GM18505 (cell line): ENCODE measurements around the gene SLC9A3.

Experiments
- ATAC-seq: cut with Tn5 transposase; IDR thresholded peaks from one replicate; pipeline ENCODE4 v1.9.1; 2021; ENCODE audit not compliant: unreplicated experiment
- POLR2A ChIP-seq: IDR thresholded peaks from 4 replicates; pipeline ENCODE4 v1.6.1; 2011; ENCODE audit warnings: borderline replicate concordance; ENCODE audit not compliant: insufficient read depth, insufficient read length; ENCODE audit errors: extremely low read depth

SLC9A3 gene

DNA sequence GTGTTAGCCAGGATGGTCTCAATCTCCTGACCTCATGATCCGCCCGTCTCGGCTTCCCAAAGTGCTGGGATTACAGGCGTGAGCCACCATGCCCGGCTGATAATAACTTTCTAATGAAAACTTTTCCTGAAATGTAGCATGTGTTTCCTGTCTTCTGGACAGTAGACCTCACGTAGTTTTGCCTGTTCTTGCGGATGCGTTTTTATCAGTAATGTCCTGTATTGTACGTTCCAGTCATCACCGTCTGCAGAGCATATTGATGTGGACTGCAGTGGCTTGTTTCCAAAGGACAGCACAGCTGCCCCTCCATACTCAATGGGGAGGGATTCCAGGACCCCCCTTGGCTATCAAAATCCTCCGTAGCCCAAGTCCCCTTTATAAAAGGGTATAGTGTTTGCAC lies 68.4 kb downstream of the SLC9A3 start:
- TF ChIP-seq POLR2A, result no peak
- no peak for ATAC-seq

DNA sequence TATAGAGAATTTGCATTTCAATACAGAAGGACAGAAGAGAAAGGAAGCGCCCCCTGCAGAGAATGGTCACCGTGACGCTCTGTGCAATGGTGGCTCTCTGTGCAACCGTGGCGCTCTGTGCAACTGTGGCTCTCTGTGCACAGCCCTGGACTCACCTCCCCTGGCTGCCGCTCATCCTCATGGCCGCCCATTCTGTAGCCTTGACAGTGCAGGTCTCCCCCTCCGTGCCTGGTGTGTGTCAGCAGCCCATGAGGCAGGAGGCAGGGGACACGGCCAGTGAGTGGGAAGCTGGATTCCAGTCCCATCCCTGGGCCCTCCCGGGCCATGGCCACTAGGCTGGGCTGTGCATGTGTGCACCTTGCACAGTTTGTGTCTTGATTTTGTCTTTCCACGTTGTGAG lies 69.3 kb downstream of the SLC9A3 start:
- no peak for TF ChIP-seq POLR2A
- no peak for ATAC-seq

DNA sequence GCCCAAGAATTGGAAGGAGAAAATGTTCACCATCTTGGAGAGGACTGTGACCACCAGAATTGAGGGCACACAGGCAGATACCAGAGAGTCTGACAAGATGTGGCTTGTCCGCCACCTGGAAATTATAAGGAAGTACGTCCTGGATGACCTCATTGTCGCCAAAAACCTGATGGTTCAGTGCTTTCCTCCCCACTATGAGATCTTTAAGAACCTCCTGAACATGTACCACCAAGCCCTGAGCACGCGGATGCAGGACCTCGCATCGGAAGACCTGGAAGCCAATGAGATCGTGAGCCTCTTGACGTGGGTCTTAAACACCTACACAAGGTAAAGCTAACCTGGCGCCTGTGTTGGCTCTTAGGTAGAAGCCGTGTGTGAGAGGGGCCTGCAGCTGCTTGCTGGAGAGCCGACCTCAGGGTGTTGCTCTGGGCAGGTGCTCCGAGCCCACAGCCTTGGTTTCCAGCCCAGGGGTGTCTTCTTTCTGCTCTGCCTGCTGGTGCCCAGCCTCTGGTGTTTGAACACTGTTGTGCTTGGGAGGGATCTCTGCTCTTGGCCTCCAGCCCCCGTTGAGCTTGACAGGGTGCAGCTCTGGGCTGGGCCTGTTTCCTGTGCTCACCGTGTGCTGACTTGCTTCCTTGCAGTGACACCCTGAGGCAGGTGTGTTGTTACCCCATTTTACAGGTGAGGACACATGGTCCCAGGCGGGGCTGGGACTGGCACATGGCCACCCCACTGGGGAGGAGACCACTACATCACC lies 70.3 kb downstream of the SLC9A3 start:
- no peak for TF ChIP-seq POLR2A
- no peak for ATAC-seq

DNA sequence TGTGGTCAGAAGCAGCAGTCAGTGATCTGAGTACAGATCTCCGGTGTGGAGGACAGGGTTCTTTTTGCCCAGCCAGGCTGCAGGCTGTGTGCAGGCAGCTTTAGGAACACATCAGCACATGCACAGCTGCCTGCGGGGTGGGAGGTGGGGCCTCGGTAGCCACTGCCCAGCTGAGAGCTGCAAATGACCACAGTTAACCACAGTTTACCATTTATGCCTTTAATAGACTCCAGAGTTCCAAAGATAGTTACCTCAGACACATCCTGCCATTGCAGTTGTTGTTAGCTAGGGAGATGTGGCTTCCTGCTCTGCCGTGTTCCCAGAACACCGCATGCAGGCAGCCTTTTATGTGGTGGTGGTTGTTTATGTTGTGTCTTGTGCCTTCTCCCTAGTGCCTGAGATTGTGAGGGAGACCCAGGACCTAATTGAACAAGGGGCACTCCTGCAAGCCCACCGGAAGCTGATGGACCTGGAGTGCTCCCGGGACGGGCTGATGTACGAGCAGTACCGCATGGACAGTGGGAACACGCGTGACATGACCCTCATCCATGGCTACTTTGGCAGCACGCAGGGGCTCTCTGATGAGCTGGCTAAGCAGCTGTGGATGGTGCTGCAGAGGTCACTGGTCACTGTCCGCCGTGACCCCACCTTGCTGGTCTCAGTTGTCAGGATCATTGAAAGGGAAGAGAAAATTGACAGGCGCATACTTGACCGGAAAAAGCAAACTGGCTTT lies 71.1 kb downstream of the SLC9A3 start:
- no peak for TF ChIP-seq POLR2A
- ATAC-seq, result no peak

DNA sequence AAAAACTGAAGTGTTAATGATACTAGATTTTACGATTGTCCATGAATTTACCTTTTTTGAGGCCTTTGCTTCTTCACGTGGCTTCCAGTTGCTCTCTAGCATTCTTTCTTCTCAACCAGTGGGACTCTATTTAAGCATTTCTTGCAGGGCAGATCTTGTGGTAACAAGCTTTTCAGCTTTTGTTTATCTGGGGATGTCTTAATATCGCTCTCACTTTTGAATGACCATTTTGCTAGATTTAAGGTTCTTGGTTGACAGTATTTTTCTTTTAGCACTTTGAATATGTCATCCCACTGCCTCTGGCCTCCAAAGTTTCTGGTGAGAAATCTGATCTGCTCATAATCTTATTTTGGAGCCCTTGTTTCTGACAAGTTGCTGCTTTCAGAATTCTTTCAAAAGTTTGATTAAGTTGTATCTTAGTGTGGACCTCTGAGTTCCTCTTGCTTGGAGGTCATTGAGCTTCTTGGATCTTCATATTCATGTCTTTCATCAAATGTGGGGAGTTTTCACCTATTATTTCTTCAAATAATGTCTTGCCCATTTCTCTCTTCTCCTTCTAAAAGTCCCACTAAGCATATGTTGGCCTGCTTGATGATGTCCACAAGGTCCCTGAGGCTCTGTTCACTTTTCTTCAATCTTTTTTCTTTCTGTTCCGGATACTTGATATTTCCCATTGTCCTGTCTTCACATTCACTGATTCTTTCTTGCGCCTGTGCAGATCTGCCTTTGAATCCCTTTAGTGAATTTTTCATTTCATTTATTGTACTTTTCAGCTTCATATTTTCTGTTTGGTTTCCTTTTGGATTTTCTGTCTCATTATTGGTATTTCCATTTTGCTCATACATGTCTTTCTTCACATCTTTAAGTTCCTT lies 72.4 kb downstream of the SLC9A3 start:
- no peak for ATAC-seq
- no peak for TF ChIP-seq POLR2A

DNA sequence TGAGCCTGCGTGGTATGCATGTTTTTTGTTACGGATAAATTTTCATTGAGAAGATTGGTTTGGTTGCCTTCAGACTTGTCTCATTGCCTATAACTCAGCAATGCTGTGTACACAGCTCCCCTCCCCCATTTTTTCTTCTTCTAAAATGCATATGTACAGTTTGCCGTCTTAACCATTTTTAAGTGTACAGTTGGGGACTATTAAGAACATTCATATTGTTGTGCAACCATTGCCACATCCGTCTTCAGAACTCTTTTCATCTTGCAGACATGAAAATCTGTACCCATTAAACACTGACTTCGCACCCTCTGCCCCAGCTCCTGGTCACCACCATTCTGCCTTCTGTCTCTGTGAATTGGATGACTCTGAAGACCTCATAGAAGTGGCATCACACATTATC lies 75.1 kb downstream of the SLC9A3 start:
- ATAC-seq, result no peak

DNA sequence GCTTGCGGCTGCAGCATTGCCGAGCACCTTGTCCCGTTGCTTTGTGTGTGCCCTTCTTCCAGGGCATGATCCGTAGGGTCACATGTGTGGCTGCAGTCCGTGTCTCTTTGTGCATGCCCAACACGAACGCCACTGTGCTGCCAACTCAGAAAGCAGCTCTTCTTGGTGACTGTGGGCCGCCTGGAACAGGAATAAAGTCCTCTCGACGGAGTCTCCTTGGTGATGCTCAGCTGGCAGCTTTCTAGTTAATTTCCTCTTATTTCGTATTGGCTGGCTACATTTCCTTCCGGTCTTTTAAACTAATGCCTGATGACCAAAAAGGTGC lies 75.5 kb downstream of the SLC9A3 start:
- no peak for TF ChIP-seq POLR2A
- ATAC-seq, result no peak

More for the DNA sequence above, 75.1 kb downstream of the SLC9A3 start:
- no peak for TF ChIP-seq POLR2A

DNA sequence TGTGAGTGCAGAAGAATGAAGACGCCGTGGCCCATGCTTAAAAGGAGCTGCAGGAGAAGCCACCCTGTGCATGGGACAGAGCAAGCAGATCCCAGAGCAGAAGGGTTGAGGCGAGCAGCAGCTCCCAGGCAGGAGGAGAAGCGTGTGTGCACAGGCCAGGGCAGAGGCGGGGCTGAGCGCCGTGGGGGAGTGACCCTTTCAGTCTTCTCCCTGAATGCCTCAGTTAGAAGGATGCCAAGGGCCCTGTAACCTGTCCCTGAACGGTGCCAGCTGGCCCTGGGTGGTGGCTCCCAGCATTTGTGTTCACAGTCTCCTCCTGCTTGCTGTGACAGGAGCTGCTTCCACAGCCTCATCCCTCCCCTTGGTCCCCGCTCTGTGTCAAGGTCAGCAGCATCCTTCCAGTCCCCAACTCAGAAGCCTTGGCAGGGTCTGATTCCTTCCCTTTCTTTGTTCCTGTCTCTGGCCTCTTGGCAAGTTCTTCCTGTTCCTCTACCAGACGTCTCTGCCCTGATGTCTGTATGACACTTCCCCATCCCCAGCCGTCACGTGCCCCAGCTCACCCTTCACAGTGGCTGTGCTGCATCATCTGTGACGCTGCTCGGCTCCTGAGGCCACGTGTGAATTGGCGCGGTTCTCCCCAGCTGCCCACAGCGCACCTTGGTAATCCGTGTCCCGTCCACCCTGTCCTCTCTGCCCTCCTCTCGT lies 76.0 kb downstream of the SLC9A3 start:
- no peak for ATAC-seq
- TF ChIP-seq POLR2A, result no peak

DNA sequence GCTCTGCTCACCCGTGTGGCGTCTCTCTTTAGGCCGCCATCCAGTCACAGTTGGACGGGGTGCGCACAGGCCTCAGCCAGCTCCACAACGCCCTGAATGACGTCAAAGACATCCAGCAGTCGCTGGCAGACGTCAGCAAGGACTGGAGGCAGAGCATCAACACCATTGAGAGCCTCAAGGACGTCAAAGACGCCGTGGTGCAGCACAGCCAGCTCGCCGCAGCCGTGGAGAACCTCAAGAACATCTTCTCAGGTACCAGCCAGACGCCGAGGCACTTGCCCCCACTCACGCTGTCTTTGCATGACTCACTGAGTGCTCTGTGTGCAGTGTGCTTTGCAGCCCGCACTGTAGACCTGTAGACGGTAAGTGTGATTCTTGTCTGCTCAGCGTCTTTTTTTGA lies 76.7 kb downstream of the SLC9A3 start:
- no peak for TF ChIP-seq POLR2A
- no peak for ATAC-seq

DNA sequence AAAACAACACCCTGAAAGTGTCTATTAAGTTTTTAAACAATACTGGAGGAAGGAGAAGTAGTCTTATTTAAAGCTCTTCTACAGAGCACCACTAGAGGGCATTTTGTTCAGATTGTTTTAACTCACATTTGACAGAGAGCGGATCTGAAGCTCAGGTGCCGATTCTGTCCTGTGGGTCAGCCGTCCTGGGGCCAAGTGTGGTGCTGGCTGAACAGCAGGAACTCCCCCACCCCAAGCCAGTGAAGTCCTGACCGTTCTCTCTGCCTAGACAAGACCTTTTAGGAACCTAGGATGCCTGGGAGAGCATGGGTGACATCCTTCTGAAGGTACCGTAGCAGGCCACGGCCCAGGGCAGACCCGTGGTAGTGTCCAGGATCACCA lies 77.4 kb downstream of the SLC9A3 start:
- TF ChIP-seq POLR2A, result no peak
- no peak for ATAC-seq

DNA sequence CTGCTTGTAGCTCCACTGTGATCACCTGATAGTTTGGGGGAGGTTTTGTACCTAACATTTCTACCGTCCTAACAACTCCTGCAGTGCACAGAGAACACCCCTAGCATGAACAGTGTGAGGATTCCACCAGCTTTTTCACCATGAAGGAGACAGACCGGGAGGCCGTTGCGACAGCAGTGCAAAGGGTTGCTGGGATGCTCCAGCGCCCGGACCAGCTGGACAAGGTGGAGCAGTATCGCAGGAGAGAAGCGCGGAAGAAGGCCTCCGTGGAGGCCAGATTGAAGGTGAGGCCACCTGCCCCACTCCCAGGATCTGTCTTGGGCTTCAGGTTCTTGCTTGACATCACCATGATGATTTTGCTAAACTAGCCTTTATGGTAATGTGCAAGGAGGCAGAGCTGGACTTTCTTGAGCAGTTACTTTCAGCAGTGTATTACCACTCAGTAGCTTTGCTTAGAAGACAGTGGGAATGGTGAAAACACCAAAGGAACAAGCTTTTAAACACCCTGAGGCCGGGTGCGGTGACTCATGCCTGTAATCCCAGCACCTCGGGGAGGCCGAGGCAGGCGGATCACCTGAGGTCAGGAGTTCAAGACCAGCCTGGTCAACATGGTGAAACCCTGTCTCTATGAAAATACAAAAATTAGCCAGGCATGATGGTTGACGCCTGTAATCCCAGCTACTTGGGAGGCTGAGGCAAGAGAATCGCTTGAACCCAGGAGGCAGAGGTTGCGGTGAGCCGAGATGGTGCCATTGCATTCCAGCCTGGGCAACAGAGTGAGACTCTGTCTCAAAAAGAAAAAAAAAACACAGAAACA lies 78.0 kb downstream of the SLC9A3 start:
- no peak for TF ChIP-seq POLR2A
- no peak for ATAC-seq

DNA sequence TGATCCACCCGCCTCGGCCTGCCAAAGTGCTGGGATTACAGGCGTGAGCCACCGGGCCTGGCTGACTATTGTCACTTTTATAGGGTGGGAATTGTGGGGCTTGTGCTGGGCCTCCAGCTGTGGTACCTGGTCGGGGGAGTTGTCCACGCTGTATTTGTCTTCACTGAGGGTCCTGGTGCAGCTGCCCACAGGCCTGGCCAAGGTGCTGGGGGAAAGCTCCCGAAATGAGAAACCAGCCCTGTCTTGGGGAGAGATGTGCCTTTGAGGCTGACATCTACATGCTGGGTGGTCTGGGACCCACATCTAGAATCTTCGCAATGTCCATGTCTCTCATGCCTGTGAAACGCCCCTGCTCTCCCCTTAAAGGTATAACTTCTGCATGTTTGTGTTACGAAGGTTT lies 78.7 kb downstream of the SLC9A3 start:
- no peak for ATAC-seq
- TF ChIP-seq POLR2A, result no peak
